Erythroblast (primary cell): ENCODE results near the gene MUC15.

Experiments used
- GATA1 ChIP-seq: IDR thresholded peaks from 2 replicates; pipeline ENCODE4 v1.6.1; 2011; ENCODE audit warnings: low read depth, mild to moderate bottlenecking, control low read depth, low read length, moderate library complexity
- POLR2A ChIP-seq: IDR thresholded peaks from 2 replicates; pipeline ENCODE4 v1.6.1; 2011; ENCODE audit warnings: mild to moderate bottlenecking, low read length

DNA sequence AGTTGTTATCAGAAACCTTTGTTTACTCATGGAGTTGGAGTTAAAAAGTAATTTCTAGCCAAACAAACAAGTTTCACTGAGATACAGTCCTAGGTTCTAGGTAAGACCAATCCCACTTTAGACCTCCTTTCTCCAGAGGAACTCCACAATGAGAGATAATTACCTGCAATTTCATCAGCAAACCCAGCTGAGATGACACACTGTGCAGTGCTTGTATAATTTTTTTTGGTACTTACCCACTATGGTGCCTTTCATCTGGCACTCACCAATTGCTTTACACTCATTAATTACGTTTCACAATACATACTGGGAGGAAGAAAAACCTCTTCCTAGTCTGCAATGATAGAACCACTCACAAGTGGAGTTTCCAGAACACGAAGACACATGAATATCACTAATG is 1.8 kb upstream of the MUC15 start:
- TF ChIP-seq POLR2A: no peak
- no peak for TF ChIP-seq GATA1
